ENCODE data around the gene GAR1. TPM values are rescaled to one million over a fixed set of nuclear protein-coding genes. Genes with fewer than 3 reads are reported as not detected.
"Not testable (repeated sequence)": the region's sequence is repeated elsewhere in the genome, so short reads cannot be mapped to it uniquely, and the experiment has no call there.

The GAR1 gene
- total RNA-seq, result 12.1 and 13.2 TPM in 2 replicates

- DNase-seq (ENCODE audit: extremely low read depth, low read depth, low spot score), result peak; percentile 72
Measured at GRCh38 chr4:109815151-109816081, at the start of gene GAR1. Gene GAR1 (plus strand): TSS chr4:109815762. CDS start chr4:109816165, 403 bp downstream.

GRCh38 chr4:109782092-109782491 lies 33.5 kb upstream of the GAR1 start:
- DNase-seq (ENCODE audit: extremely low read depth, low read depth, low spot score), result not testable (repeated sequence)

GRCh38 chr4:109786846-109787245 lies 28.7 kb upstream of the GAR1 start:
- no peak for DNase-seq (ENCODE audit: extremely low read depth, low read depth, low spot score)

- DNase-seq (ENCODE audit: extremely low read depth, low read depth, low spot score), result no peak
Measured at GRCh38 chr4:109787807-109788206, 27.8 kb upstream of the GAR1 start.

- no peak for DNase-seq (ENCODE audit: extremely low read depth, low read depth, low spot score)
Measured at GRCh38 chr4:109795059-109795458, 20.5 kb upstream of the GAR1 start.

- no peak for DNase-seq (ENCODE audit: extremely low read depth, low read depth, low spot score)
Measured at GRCh38 chr4:109798866-109799265, 16.7 kb upstream of the GAR1 start.

- no peak for DNase-seq (ENCODE audit: extremely low read depth, low read depth, low spot score)
Measured at GRCh38 chr4:109801099-109801789, 14.3 kb upstream of the GAR1 start.

- peak; percentile 55 for DNase-seq (ENCODE audit: extremely low read depth, low read depth, low spot score)
Measured at GRCh38 chr4:109801895-109802319, 13.7 kb upstream of the GAR1 start, which contains the start of gene CFI. Gene CFI (minus strand): TSS chr4:109801999. CDS start chr4:109801971, 28 bp downstream.

- DNase-seq (ENCODE audit: extremely low read depth, low read depth, low spot score), result no peak
Measured at GRCh38 chr4:109803924-109804571, 11.5 kb upstream of the GAR1 start.

- no peak for DNase-seq (ENCODE audit: extremely low read depth, low read depth, low spot score)
Measured at GRCh38 chr4:109809655-109810054, 5.9 kb upstream of the GAR1 start.

GRCh38 chr4:109810552-109811387 lies 4.8 kb upstream of the GAR1 start:
- no peak for DNase-seq (ENCODE audit: extremely low read depth, low read depth, low spot score)

- DNase-seq (ENCODE audit: extremely low read depth, low read depth, low spot score), result no peak
Measured at GRCh38 chr4:109811707-109812106, 3.9 kb upstream of the GAR1 start.

GRCh38 chr4:109816082-109816442 lies 500 bp downstream of the GAR1 start:
- no peak for DNase-seq (ENCODE audit: extremely low read depth, low read depth, low spot score)

GRCh38 chr4:109816894-109817293 lies 1.3 kb downstream of the GAR1 start:
- no peak for DNase-seq (ENCODE audit: extremely low read depth, low read depth, low spot score)

- no peak for DNase-seq (ENCODE audit: extremely low read depth, low read depth, low spot score)
Measured at GRCh38 chr4:109818268-109818667, 2.7 kb downstream of the GAR1 start.

- no peak for DNase-seq (ENCODE audit: extremely low read depth, low read depth, low spot score)
Measured at GRCh38 chr4:109820563-109820962, 5.0 kb downstream of the GAR1 start.

- no peak for DNase-seq (ENCODE audit: extremely low read depth, low read depth, low spot score)
Measured at GRCh38 chr4:109821185-109821584, 5.6 kb downstream of the GAR1 start.

- no peak for DNase-seq (ENCODE audit: extremely low read depth, low read depth, low spot score)
Measured at GRCh38 chr4:109826719-109827118, 11.2 kb downstream of the GAR1 start.

- no peak for DNase-seq (ENCODE audit: extremely low read depth, low read depth, low spot score)
Measured at GRCh38 chr4:109827672-109828071, 12.1 kb downstream of the GAR1 start, which contains the start of gene RRH. Gene RRH (plus strand): TSS chr4:109827972. CDS start chr4:109828028, 56 bp downstream.

- DNase-seq (ENCODE audit: extremely low read depth, low read depth, low spot score), result no peak
Measured at GRCh38 chr4:109833756-109834155, 18.2 kb downstream of the GAR1 start.
